Heart right ventricle (tissue), 16 donors: Measurements from ENCODE around the gene ADGRE3. TPM values are rescaled to one million over a fixed set of nuclear protein-coding genes. Genes with fewer than 3 reads are reported as not detected.

ENCODE experiments used
- ATAC-seq, 8 donors: fragments of 200-7000 bp; cut with Tn5 transposase; one replicate each; pipeline ENCODE4 v1.9.1; 2020; ENCODE audit warnings: mild to moderate bottlenecking in 8 of 8, moderate library complexity in 8 of 8, moderate number of reproducible peaks in 1 of 8
- DNase-seq, 2 donors: peaks; one replicate each; pipeline ENCODE4 v3.0.0-alpha.2; 2020
- H3K27ac ChIP-seq, 10 donors: fragments of 200-600 bp; sonication (generic) in 2 of 10; one replicate each; pipeline versions ENCODE4 v1.5.0 to v1.8.0; 2020 to 2022; ENCODE audit warnings: mild to moderate bottlenecking in 3 of 10
- H3K27me3 ChIP-seq, 7 donors: fragments of 200-600 bp; one replicate each; pipeline ENCODE4 v1.8.0; 2021 to 2022; ENCODE audit warnings: mild to moderate bottlenecking in 2 of 7
- H3K36me3 ChIP-seq, 9 donors: fragments of 200-600 bp; sonication (generic) in 1 of 9; one replicate each; pipeline versions ENCODE4 v1.5.0 to v1.8.0; 2020 to 2022; ENCODE audit warnings: mild to moderate bottlenecking in 2 of 9
- H3K4me1 ChIP-seq, 9 donors: fragments of 200-600 bp; sonication (generic) in 1 of 9; one replicate each; pipeline versions ENCODE4 v1.5.0 to v1.8.0; 2020 to 2022; ENCODE audit warnings: mild to moderate bottlenecking in 4 of 9
- H3K4me3 ChIP-seq, 10 donors: fragments of 200-600 bp; sonication (generic) in 2 of 10; one replicate each; pipeline versions ENCODE4 v1.5.0 to v1.8.0; 2020 to 2022; ENCODE audit warnings: mild to moderate bottlenecking in 7 of 10, moderate library complexity in 2 of 10
- H3K9me3 ChIP-seq, 11 donors: fragments of 200-600 bp in 10 of 11; sonication (generic) in 2 of 11; one replicate each; pipeline versions ENCODE4 v1.5.0 to v1.8.0; 2013 to 2022; ENCODE audit warnings: mild to moderate bottlenecking in 2 of 11, control low read depth in 1 of 11, moderate library complexity in 1 of 11
- WGBS, 2 donors: extraction: QIAGEN DNeasy Blood & Tissue Kit; methylation state at CpG; one replicate each; pipeline ENCODE4 v1.1.7; 2013; ENCODE audit warnings: inconsistent platforms in 1 of 2; 5-methylcytosine and 5-hydroxymethylcytosine counted together
- intact Hi-C, 10 donors: fragments of 100-400 bp; cut with DNase I; formaldehyde crosslinking; loops; one replicate each; pipeline versions ENCODE4 v1.11.1 to v1.14.2; 2022
- polyA plus RNA-seq, 2 donors: library from polyadenylated mRNA; stranded (reverse); fragments of 200-250 nt; gene quantifications; one replicate each; pipeline ENCODE4 v1.2.3, GENCODE V29; 2013
- total RNA-seq, 10 donors: library from RNA; stranded (reverse); fragmentation: NEBNext Ultra II Directional in 3 of 10; extraction: Animal tissue kit (Norgen Biotek cat#: 25700) in 3 of 10; gene quantifications; one replicate each; pipeline versions ENCODE4 v1.2.1 to v1.2.4, GENCODE V29; 2021 to 2023
- TF ChIP-seq, protein P1 (sequence below), 9 donors: fragments of 200-600 bp; sonication (generic) in 2 of 9; IDR thresholded peaks; one replicate each; pipeline versions ENCODE4 v1.5.0 to v1.8.0; 2021 to 2022; ENCODE audit warnings: antibody characterized with exemption in 9 of 9, mild to moderate bottlenecking in 5 of 9, moderate library complexity in 1 of 9
- donor health status: Arrhythmogenic right ventricular cardiomyopathy.
- donor health status: ischemic (EF 13 %, LVEDD 7.1; RV severe dilation, severe dysfunction).
- donor health status: healthy with polysubstance abuse.
- donor health status: DM: no; HTN: yes; CAD: no.
- donor health status: DM: no; HTN: no; CAD: no.
- donor health status: ischemic (EF 25% LVEDD 6.9; RV normal size, moderate dysfunction).
- donor health status: ischemic (EF 25% LVEDD 5.7; RV mildly dilated, moderate dysfunction).
- donor health status: healthy.
- donor health status: DM: yes; HTN: yes; CAD: no.
- donor health status: Ischemic cardiomyopathy.
- donor health status: ischemic (EF 35%, LVEDD 5.7; RV mildly dilated, moderate dysfunction).
- donor health status: nonischemic (EF 11% LVEDD 7.7; RV severe dilation, severe dysfunction).
- donor health status: DM: yes; HTN: yes; CAD: no.
- donor health status: PGD.
- donor health status: ischemic (EF 29% LVEDD 5.4; RV normal size, mild dysfunction).
- donor health status: nonischemic (EF 23%, LVEDD 6.1; RV moderate dilation, normal function).

The ADGRE3 gene
- total and polyA plus RNA-seq, 12 donors = 0.01 to 0.78 (median 0.23) TPM; not detected in 4

- WGBS, 2 donors = 96 to 97% methylated on average over 4 of the region's 4 CpGs
- TF ChIP-seq, protein P1, sequence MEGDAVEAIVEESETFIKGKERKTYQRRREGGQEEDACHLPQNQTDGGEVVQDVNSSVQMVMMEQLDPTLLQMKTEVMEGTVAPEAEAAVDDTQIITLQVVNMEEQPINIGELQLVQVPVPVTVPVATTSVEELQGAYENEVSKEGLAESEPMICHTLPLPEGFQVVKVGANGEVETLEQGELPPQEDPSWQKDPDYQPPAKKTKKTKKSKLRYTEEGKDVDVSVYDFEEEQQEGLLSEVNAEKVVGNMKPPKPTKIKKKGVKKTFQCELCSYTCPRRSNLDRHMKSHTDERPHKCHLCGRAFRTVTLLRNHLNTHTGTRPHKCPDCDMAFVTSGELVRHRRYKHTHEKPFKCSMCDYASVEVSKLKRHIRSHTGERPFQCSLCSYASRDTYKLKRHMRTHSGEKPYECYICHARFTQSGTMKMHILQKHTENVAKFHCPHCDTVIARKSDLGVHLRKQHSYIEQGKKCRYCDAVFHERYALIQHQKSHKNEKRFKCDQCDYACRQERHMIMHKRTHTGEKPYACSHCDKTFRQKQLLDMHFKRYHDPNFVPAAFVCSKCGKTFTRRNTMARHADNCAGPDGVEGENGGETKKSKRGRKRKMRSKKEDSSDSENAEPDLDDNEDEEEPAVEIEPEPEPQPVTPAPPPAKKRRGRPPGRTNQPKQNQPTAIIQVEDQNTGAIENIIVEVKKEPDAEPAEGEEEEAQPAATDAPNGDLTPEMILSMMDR (IDR thresholded peaks at IDR 0.05) = no peak
- peaks cover 11 to 98% (median 67%) of the 10 kb centered on the region in 11 donors for H3K9me3 ChIP-seq
- no peak overlapping the region for H3K4me3 ChIP-seq
- H3K27me3 ChIP-seq = no peaks in the 10 kb centered on the region
- no peaks in the 10 kb centered on the region for H3K4me1 ChIP-seq
- ATAC-seq (no peak), DNase-seq (no peak)
- intact Hi-C loops = no loop called here
- no peak overlapping the region for H3K27ac ChIP-seq
- peaks cover 28 to 100% (median 98%) of the 10 kb centered on the region in 9 donors for H3K36me3 ChIP-seq
Measured at GRCh38 chr19:14715841-14716240, 41.2 kb upstream of the ADGRE3 start.

GRCh38 chr19:14704450-14704849 is 29.8 kb upstream of the ADGRE3 start:
- DNase-seq (no peak), ATAC-seq (no peak)
- no peaks in the 10 kb centered on the region for H3K27me3 ChIP-seq
- H3K9me3 ChIP-seq = peaks cover 0 to 11% (median 0%) of the 10 kb centered on the region in 11 donors
- H3K27ac ChIP-seq = no peak overlapping the region
- intact Hi-C loops = no loop called here
- no peaks in the 10 kb centered on the region for H3K4me1 ChIP-seq
- no peak overlapping the region for H3K4me3 ChIP-seq
- peaks cover 9 to 100% (median 94%) of the 10 kb centered on the region in 9 donors for H3K36me3 ChIP-seq
- TF ChIP-seq, protein P1 (IDR thresholded peaks at IDR 0.05) = no peak
- 92 to 93% methylated on average over 6 of the region's 6 CpGs for WGBS, 2 donors

- DNase-seq = no peak
- H3K27me3 ChIP-seq = no peaks in the 10 kb centered on the region
- no peak for ATAC-seq
- no peaks in the 10 kb centered on the region for H3K4me1 ChIP-seq
- 87 to 96% methylated on average over 6 of the region's 6 CpGs for WGBS, 2 donors
- TF ChIP-seq, protein P1 (IDR thresholded peaks at IDR 0.05) = no peak
- no peak overlapping the region for H3K4me3 ChIP-seq
- intact Hi-C loops = no loop called here
- H3K36me3 ChIP-seq = peaks cover 9 to 100% (median 93%) of the 10 kb centered on the region in 9 donors
- no peak overlapping the region for H3K27ac ChIP-seq
- H3K9me3 ChIP-seq = peaks cover 0 to 11% (median 0%) of the 10 kb centered on the region in 11 donors
Measured at GRCh38 chr19:14703833-14704232, 29.2 kb upstream of the ADGRE3 start.

GRCh38 chr19:14700711-14701375 is 26.2 kb upstream of the ADGRE3 start:
- no peak for DNase-seq
- ATAC-seq = no peak
- intact Hi-C loops = no loop called here
- H3K27me3 ChIP-seq = no peaks in the 10 kb centered on the region
- no peaks in the 10 kb centered on the region for H3K4me1 ChIP-seq
- 97 to 99% methylated on average over 9 of the region's 9 CpGs for WGBS, 2 donors
- H3K36me3 ChIP-seq = peaks cover 9 to 100% (median 85%) of the 10 kb centered on the region in 9 donors
- TF ChIP-seq, protein P1 (IDR thresholded peaks at IDR 0.05) = no peak
- peaks cover 0 to 11% (median 0%) of the 10 kb centered on the region in 11 donors for H3K9me3 ChIP-seq
- H3K4me3 ChIP-seq = no peak overlapping the region
- no peak overlapping the region for H3K27ac ChIP-seq
